Stimulated activated CD4-positive, alpha-beta T cell treated with anti-CD3 and anti-CD28 coated beads, Interleukin-12 subunit alpha, Interleukin-12 subunit beta, amount 100 ng/mL, for 4 hours (primary cell): ENCODE results near the gene OR6C70.
"Not testable (repeated sequence)": the region's sequence is repeated elsewhere in the genome, so short reads cannot be mapped to it uniquely, and the experiment has no call there.

Source experiments
- DNase-seq: peaks from one replicate; pipeline ENCODE4 v3.0.0-alpha.2; 2020

Gene OR6C70

DNA sequence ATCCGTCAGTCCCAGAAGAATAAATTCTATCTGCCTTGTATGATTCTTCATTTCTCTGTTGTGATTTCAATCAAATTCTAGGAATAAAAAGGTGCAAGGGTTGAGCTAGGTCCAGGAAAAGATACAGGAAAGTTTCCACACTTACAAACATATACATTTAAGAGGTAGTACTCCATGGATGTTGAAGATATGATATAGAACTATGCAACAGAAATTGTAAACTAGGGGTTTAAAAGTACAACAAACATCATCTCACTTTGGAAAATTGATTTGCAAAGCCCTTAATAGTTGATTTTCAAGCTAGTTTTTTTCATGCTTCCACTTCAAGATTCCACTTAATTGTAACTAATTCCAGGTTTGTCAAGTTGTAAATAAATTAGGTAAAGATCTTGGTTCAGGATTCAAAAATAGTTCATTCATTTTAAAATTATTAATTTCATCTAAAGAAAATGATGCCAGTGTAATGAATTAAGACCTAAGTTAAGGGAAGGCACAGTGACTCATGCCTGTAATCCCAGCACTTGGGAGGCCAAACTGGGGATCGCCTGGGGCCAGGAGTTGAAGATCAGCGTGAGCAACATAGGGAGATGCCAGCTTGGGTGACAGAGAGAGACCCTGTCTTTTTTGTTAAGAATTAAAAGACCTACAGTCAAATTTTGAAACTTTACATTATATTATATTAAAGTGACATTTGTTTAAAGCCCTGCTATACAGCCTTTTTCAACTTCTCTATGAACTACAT, at the start of gene OR6C70:
Gene OR6C70, minus strand, starts transcription at position 51 of the 742 bp plus-strand sequence. Its CDS starts 0 bp downstream, at position 51.
- no peak for DNase-seq

DNA sequence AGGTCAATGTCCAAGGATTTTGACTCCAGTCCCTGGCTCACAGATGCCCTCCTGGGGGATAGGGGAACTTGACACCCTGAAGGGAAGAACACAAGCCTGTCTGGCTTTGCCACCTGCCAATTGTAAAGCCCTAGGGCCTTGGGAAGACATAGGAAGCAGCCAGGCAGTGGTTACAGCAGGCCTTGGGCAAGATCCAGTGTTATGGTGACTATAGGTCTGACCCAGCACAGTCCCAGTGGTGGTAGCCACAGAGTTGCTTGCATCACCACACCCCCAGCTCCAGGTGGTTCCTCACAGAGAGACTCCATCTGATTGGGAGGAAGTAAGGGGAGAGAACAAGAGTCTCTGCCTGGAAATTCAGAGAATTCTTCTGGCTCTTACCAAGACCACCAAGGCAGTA, 46.5 kb upstream of the OR6C70 start:
- DNase-seq: no peak

DNA sequence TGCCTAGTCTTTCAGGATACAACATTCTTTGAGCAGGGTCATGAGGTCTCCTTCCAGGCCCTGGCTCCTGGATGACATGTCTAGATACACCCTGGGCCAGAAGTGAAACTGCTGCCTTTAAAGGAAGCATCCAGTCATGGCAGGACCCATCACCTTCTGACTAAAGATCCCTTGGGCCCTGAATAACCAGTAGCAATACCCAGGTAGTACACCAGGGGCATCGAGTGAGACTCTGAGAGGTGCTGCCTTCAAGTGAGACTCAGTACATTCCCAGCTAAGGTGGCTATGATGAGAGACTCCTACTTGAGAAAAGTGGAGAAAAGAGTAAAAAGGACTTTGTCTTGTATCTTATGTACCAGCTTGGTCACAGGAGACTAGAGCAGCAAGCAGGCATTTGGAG, 45.8 kb upstream of the OR6C70 start:
- DNase-seq: no peak

DNA sequence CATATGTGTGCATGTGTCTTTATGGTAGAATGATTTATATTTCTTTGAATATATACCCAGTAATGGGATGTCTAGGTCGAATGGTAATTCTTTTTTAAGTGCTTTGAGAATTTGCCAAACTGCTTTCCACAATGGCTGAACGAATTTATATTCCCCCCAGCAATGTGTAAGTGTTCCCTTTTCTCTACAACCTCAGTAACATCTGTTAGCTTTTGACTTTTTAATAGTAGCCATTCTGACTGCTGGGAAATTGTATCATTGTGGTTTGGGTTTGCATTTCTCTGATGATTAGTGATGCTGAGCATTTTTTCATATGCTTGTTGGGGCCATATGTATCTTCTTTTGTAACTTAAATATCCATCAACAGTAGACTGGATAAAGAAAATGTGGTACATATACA, 31.7 kb upstream of the OR6C70 start:
- DNase-seq: no peak

DNA sequence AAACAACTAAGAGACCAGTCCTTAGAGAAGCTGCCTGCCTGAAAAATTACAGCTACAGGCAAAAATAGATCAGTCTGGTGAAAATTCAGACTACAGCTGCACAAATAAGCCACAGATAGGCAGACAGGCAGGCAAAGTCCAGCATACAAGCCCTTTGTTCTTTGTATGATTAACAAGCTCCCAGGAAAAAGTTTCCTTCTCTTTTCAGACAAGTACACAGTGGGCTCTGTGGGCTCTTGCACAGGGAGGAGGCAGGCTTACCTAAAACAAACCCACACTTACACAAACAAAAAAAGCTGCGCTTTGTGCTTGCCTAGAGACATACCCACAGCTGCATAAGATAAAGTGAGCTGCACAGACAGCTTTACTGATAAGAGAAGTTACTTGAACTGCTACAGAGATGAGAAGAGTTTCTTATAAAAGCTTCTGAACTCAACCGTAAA, 29.9 kb upstream of the OR6C70 start:
- no peak for DNase-seq

DNA sequence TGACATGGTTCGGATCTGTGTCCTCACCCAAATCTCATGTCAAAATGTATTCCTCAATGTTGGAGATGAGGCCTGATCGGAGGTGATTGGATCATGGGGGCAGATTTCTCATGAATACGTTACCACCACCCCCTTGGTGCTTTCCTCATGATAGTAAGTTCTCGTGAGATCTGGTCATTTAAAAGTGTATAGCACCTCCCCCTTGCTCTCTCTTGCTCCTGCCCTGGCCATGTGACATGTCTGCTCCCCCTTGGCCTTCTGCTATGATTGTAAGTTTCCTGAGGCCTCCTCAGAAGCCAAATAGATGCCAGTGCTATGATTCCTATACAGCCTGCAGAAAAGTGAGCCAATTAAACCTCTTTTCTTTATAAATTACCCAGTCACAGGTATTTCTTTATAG, 29.3 kb upstream of the OR6C70 start:
- DNase-seq: no peak

DNA sequence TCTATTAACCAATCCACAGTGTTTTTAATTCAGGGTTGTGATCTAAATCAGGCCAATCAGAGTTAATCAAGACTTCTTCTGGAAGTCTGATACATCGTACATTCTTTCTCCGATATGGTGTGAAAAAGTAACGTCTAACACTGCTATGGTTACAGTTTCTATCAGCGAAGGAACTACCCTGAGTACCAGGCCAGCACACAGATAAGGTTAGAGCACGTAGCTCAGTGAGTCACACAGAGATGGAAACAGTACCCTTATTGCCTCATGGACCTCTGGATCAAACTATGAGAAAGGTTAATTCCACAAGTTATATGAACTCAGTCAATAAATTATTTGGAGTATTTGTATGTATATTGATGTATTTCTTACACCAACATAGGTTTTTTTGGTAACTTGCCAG, 25.6 kb upstream of the OR6C70 start:
- DNase-seq: no peak

DNA sequence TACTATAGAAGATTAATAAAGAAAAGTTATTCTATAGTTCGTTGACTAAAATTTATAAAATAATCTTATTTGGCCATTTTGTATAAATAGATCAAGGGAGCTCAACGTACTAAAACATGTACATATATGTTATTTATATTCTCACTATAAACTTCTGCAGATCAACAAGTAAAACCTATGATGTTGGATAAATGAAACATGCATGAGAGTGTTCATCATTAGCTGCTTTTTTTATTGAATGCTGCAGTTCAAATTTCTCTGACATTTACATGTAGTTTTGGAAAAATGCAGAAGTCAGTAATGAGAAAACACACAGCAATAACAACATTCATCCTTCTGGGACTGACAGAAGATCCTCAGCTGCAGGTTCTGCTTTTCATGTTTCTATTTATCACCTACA, 22.1 kb upstream of the OR6C70 start, which contains the start of gene OR6C68:
Gene OR6C68, plus strand, starts transcription at position 301 of the 400 bp plus-strand sequence. Its CDS starts 0 bp downstream, at position 301.
- no peak for DNase-seq

DNA sequence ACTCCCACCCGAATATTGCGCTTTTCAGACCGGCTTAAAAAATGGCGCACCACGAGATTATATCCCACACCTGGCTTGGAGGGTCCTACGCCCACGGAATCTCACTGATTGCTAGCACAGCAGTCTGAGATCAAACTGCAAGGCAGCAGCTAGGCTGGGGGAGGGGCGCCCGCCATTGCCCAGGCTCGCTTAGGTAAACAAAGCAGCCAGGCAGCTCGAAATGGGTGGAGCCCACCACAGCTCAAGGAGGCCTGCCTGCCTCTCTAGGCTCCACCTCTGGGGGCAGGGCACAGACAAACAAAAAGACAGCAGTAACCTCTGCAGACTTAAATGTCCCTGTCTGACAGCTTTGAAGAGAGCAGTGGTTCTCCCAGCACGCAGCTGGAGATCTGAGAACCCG, 14.3 kb upstream of the OR6C70 start:
- not testable (repeated sequence) for DNase-seq

DNA sequence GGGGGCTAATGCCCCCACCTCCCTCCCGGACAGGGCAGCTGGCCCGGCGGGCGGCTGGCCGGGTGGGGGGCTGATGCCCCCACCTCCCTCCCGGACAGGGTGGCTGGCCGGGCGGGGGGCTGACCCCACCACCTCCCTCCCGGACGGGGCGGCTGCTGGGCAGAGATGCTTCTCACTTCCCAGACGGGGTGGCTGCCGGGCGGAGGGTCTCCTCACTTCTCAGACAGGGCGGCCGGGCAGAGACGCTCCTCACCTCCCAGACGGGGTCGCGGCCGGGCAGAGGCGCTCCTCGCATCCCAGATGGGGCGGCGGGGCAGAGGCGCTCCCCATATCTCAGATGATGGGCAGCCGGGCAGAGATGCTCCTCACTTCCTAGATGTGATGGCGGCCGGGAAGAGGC, 9.2 kb upstream of the OR6C70 start:
- DNase-seq: not testable (repeated sequence)

DNA sequence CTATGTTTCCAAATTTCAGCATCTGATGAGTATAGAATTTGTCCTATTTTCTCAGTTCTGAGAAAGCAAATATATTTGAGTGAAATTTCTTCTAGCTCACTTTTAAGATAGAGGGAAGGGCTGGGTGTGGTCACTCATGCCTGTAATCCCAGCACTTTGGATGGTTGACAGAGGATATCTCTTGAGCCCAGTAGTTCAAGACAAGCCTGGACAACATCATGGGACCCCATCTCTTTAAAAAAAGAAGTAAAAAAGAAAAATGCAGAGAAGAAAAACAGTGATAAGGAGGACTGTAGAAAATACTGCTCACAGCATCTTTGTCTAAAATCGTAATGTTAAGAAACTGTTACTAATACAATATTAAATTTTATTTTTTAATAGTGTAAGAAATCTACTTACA, 2.3 kb upstream of the OR6C70 start:
- DNase-seq: no peak

DNA sequence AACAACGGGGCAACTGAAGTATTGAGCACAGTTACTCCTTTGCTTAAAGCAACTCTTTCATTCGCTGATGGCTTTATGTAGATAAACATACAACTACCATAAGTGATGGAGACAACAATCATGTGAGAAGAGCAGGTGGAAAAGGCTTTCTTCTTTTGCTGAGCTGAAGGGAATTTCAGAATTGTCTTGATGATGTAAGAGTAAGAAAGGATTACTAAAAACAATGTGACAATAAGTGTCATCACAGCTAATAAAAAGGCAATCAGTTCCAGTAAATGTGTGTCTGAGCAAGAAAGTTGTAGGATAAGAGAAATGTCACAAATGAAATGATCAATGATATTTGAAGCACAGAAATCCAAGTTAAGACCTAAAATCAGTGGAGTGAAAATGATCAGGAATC, 647 bp downstream of the OR6C70 start:
- no peak for DNase-seq

DNA sequence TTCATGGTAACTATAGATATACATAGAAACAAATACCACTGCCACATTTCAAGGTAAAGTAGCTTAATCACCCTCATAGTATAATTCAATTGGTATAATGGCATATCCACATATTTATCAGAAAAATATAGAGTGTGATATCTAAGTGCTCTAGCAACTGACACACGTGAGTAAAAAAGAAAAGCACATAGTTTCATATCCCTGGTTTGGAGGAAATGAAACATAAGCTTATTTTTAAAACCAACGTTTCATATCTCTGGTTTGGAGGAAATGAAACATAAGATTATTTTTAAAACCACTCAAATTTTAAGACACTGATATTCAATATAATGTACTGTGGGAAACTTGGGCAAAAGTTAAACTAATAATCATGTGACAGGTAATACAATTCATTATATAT, 2.1 kb downstream of the OR6C70 start:
- no peak for DNase-seq

DNA sequence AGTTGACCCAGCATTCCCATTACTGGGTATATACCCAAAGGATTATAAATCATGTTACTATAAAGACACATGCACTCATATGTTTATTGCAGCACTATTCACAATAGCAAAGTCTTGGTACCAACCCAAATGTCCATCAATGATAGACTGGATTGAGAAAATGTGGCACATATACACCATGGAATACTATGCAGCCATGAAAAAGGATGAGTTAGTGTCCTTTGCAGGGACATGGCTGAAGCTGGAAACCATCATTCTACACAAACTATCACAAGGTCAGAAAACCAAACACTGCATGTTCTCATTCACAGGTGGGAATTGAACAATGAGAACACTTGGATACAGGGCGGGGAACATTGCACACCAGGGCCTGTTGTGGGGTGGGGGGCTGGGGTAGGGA, 5.0 kb downstream of the OR6C70 start:
- DNase-seq: not testable (repeated sequence)

DNA sequence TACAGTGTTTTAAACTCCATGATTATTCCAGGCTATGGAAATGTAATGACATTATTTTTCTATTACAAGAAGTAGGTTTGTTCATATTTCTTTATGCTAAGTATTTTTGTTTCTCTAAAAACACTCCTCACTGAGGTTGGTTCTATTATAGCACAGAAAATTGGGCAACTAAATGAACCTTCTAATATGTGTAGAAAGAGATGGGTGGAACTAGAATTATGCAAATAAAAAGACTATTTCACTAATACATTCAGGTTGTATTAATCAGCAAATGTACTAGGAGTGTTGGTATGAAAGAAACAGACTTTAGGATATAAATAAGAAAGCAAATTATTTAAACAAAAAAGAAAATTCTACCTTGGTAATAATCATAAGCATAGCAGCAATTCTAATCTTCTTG, 21.1 kb downstream of the OR6C70 start:
- DNase-seq: no peak

DNA sequence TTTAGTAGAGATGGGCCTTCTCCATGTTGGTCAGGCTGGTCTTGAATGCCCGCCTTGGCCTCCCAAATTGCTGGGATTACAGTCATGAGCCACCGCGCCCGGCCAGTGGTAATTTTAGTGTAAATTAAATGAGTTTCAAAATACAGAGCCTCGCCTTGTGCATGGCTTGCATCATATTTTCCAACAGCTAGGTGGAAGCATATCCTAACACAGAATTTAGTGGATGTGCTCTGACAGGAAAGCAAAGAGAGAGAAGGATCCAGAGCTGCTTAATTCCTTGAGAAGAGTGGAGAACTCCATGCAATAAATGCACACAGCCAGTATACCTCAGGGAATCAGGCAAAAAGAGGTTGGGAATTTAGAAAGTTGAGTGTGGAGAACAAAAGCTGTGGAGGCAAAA, 23.6 kb downstream of the OR6C70 start:
- no peak for DNase-seq

DNA sequence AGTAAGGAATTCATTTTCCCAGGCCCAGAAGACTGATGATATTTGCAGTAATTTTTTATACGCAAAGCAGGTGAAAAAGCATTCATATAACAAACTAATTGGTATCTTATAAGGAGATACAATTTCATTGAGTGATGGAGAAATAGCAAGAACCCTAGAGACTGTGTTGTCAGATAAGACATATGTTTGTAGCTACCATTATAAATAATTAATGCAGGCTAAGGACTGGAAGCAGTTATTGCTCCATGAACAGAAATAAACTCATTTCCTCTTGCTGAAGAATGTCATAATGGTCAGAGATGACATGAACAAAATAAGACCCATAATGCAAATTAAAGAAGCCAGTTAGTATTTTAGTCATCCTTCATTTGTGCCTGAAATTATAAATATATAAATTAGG, 24.6 kb downstream of the OR6C70 start:
- DNase-seq: no peak

DNA sequence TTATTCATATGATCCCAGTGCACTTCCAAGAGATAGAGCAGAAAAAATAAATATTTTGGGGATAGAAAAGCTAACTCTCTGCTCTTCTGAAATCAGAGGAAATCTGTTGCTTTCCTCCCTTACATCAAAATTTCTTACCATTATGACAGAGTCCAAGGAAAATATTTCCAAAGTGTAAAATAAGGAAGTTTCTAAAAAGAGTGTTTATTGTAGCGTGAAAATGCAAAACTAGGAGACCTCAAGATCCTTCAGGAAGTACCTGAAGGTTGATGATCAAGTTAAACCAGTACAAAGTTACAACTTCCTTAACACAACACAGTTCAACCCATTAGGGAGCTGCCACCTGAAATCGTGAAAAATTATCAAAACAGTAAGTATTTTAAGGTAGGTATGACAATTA, 26.2 kb downstream of the OR6C70 start, which contains the start of gene OR6C2:
Gene OR6C2, plus strand, starts transcription at position 301 of the 400 bp plus-strand sequence. CDS start 8,138 bp downstream, outside the sequence.
- DNase-seq: no peak

DNA sequence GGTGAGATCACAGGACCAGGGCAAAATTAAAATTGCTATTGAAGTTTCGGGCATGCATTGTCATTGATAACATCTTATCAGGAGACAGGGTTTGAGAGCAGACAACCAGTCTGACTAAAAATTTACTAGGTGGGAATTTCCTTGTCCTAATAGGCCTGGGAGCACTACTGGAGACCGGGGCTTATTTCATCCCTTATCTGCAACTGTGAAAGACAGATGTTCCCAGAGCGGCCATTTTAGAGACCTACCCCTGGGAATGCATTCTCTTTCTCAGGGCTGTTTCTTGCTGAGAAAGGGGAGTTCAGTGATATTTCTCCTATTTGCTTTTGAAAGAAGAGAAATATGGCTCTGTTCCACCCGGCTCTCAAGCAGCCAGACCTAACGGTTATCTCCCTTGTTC, 28.7 kb downstream of the OR6C70 start:
- DNase-seq: not testable (repeated sequence)

DNA sequence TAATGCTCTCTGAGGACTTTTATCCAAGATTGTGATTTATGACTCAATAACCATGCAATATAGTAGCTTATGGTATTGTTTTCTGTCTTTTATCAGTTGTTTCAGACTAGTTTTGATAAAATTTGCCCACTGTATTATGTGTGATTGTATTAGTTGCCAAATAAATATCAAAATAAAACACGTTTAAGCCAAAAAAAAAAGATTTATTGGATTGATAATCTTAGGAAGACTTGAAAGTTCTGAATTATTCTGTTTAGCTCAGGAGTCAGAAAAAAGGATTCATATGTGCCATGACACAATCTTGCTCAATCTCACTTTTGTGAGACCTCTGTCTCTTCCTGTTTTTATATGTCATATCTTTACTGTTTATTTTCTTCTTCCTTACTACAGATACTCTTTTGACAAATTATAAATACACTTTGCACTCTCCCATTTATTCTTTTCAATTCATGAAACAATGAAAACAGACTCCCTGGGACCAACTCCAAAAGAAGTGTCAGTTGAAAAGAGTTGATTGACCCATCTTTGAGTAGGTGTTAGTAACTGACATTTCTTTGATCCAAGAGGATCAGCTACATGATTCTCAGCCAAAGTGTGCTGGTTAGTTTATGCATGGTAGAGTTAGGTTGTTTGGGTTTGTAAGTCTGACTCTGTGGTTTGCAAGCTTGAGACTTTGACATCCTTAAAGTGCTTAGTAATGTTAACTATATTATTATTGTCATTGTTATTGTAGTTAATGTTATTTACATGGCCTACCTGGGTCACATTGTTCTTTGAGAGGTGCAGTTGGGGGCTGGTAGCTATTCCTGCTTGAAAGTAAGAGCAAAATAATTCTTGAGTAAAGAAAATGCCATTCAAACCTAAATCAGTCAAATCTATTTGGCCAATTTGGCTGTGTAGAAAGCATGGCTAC, 41.4 kb downstream of the OR6C70 start:
- no peak for DNase-seq

DNA sequence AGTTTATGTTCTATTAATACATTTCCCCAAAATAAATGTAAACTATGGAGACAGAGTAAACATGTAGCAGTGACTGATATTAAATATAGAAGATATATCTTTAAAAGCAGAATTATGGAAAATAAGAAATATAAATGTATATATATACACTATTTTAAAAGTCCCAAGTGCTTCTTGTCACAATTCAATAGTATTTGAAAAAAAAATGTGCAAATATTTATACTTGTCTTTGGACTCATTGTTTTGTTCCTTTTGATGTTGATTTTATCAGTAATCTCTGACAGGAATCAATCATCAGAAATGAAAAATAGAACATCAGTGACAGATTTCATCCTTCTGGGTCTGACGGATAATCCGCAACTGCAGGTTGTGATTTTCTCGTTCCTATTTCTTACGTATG, 44.0 kb downstream of the OR6C70 start, which contains the start of gene OR6C76:
Gene OR6C76, plus strand, starts transcription at position 301 of the 400 bp plus-strand sequence. Its CDS starts 0 bp downstream, at position 301.
- no peak for DNase-seq

DNA sequence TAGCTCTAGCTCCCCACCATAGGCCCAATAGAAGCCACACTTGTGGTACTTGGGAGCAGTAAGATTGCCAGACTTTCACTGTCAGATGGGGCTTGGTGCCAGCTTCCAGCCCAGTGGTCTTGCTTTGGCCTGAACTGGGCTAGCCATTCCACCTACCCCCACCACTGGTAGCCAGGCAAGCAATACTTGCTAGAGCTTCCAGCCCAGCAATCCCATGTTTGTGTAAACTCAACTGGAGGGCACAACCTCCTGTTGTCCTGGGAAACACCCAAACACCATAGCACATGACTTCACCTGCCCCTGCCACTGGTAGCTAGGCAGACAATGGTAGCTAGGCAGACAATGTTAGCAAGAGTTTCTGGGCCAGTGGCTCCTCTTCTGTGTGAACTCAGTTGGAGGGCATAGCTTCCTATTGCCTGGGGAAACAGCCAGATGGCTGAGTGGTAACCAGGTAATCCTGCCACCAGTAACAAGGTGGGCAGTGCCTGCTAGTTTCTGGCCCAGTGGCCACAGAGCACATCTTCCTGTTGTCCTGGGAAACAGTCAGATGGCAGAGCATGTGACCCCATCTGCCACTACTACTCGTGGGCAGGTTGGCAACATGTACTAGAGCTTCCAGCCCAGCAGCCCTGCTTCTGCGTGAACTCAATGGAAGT, 49.5 kb downstream of the OR6C70 start:
- DNase-seq: no peak
